A549 (cell line): ENCODE data around the gene CLEC16A.

ENCODE experiments used
- CBX8 ChIP-seq: fragments of 200-600 bp; sonication (generic); IDR thresholded peaks from 2 replicates; pipeline ENCODE4 v1.6.1; 2016
- GATA3 ChIP-seq: IDR thresholded peaks from 2 replicates; pipeline ENCODE4 v1.6.1; 2012; ENCODE audit warnings: borderline replicate concordance
- JUN ChIP-seq, 2 experiments: fragments of >200 bp; sonication (Bioruptor Twin); formaldehyde crosslinking; IDR thresholded peaks; 2 replicates in 1 of 2; 3 replicates in 1 of 2; pipeline ENCODE4 v1.6.1; 2016 to 2017
- JUNB ChIP-seq: fragments of >200 bp; sonication (Bioruptor Twin); formaldehyde crosslinking; IDR thresholded peaks from 2 replicates; pipeline ENCODE4 v1.6.1; 2016
- POLR2A ChIP-seq: IDR thresholded peaks from 2 replicates; pipeline ENCODE4 v1.6.1; 2012; ENCODE audit warnings: mild to moderate bottlenecking, low read length
- RCOR1 ChIP-seq: fragments of 150-350 bp; IDR thresholded peaks from 2 replicates; pipeline ENCODE4 v1.6.1; 2014; ENCODE audit warnings: antibody characterized with exemption, low read length, low read depth
- TF ChIP-seq, protein P1 (sequence below): fragments of >200 bp; sonication (Bioruptor Twin); formaldehyde crosslinking; IDR thresholded peaks from 3 replicates; pipeline ENCODE4 v1.5.1; 2016

DNA sequence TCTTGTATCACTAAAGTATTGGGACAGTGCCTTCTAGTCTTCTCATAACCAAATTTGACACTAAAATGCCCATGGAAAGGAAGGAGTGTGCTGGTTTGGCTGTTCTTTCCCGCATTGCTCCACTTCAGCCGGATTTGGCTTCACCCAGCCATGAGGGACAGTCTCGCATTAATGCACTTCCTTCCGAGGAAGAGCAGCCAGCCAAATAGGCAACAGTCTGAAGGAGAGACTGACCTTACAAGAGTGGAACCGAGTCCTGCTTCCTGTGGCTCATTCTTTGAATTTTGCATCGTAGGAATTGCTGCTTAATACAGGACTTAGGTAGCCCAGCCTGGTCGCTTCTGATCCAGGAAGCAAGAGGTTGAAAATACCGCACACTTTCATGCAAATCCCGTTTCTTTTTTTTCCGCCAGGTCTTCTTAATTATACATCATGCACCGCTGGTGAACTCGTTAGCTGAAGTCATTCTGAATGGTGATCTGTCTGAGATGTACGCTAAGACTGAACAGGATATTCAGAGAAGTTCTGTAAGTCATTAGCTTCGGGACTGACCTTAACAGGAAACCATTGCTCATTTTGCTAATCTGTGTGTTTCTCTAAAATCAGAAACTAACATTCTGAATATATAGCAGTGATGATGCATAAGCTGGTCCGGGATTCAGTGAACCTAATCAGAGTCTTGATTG lies 38.2 kb downstream of the CLEC16A start:
- TF ChIP-seq, protein P1, sequence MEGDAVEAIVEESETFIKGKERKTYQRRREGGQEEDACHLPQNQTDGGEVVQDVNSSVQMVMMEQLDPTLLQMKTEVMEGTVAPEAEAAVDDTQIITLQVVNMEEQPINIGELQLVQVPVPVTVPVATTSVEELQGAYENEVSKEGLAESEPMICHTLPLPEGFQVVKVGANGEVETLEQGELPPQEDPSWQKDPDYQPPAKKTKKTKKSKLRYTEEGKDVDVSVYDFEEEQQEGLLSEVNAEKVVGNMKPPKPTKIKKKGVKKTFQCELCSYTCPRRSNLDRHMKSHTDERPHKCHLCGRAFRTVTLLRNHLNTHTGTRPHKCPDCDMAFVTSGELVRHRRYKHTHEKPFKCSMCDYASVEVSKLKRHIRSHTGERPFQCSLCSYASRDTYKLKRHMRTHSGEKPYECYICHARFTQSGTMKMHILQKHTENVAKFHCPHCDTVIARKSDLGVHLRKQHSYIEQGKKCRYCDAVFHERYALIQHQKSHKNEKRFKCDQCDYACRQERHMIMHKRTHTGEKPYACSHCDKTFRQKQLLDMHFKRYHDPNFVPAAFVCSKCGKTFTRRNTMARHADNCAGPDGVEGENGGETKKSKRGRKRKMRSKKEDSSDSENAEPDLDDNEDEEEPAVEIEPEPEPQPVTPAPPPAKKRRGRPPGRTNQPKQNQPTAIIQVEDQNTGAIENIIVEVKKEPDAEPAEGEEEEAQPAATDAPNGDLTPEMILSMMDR: no peak
- TF ChIP-seq GATA3: no peak
- no peak for TF ChIP-seq JUNB
- no peak for TF ChIP-seq POLR2A
- TF ChIP-seq JUN (IDR thresholded peaks at IDR 0.05): no peak
- no peak for TF ChIP-seq RCOR1
- TF ChIP-seq CBX8: no peak
